AG04450 (cell line): Measurements from ENCODE around the gene ITGB8. TPM values are rescaled to one million over a fixed set of nuclear protein-coding genes. Genes with fewer than 3 reads are reported as not detected.

Experiments
- CTCF ChIA-PET: fragments of 300-600, 350-600 bp; formaldehyde crosslinking; extraction: SDS; loops from one replicate; lab custom pipeline; 2022; ENCODE audit warnings: antibody characterized with exemption, inconsistent platforms; lab: Charles Lee
- POLR2A ChIA-PET: fragments of 350-600 bp; formaldehyde crosslinking; extraction: SDS; loops from one replicate; lab custom pipeline; 2021; ENCODE audit warnings: antibody characterized with exemption, inconsistent platforms; lab: Yijun Ruan, JAX
- DNase-seq: peaks from one replicate; pipeline ENCODE4 v3.0.0-alpha.2; 2011; ENCODE audit warnings: low read depth, low spot score
- H3K27ac ChIP-seq: one replicate; pipeline ENCODE4 v1.5.1; 2012; ENCODE audit warnings: low read depth, low read length, control low read depth
- H3K27me3 ChIP-seq: one replicate; pipeline ENCODE4 v1.6.0; 2012; ENCODE audit warnings: low read length; ENCODE audit not compliant: control insufficient read depth, insufficient read depth
- H3K4me3 ChIP-seq: 2 replicates; pipeline ENCODE4 v1.5.1; 2011; ENCODE audit warnings: mild to moderate bottlenecking, low read depth, low read length, control low read depth
- H3K9me3 ChIP-seq: 2 replicates; pipeline ENCODE4 v1.5.1; 2012; ENCODE audit warnings: low read length; ENCODE audit not compliant: control insufficient read depth, insufficient read depth
- CTCF ChIP-seq: IDR thresholded peaks from 2 replicates; pipeline ENCODE4 v1.5.1; 2011; ENCODE audit warnings: low read depth, low read length, control low read depth, inconsistent platforms
- polyA plus RNA-seq: library from polyadenylated mRNA; depleted of rRNA; stranded (reverse); fragments of >200 nt; gene quantifications from 2 replicates; pipeline ENCODE4 v1.2.3, GENCODE V29; 2011

The ITGB8 gene
- polyA plus RNA-seq, 1 experiment = 12.3 TPM

DNA sequence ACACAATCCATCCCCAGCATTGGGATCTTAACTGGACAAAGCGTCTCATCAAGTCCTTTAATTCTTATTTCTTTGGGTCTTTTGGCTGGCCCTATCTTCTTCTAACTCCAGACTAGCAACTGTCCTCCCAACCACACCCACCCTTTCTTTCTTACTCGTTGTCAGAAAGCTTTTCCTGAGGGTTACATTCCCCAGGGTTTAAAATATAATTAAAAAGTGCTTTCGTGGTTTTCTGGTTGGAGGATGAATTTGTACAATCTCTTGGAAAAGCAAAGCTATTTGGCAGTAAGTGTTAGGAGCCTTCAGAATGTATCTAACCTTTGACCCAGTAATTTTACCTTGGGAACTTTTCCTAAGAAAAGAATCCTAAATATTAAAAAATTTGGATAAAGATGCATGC, 10.4 kb upstream of the ITGB8 start:
- no peak for DNase-seq

GRCh38 chr7:20320786-20321185, 9.9 kb upstream of the ITGB8 start:
- Histone ChIP-seq H3K4me3 (no peak overlapping the region), H3K27ac (no peak overlapping the region), H3K9me3 (no peaks in the 10 kb centered on the region), H3K27me3 (no peaks in the 10 kb centered on the region)
- DNase-seq = no peak
- ChIA-PET CTCF (interaction anchor here (0.9 kb wide), 1 partner anchor 338 kb away, joined by 3 read pairs; no protein-coding TSS in a partner anchor), POLR2A (no interaction called here)
- TF ChIP-seq CTCF = no peak

More for the DNA sequence above, 10.4 kb upstream of the ITGB8 start:
- no peak overlapping the region for H3K27ac ChIP-seq
- POLR2A ChIA-PET = no interaction called here
- no peak for TF ChIP-seq CTCF
- H3K9me3 ChIP-seq = no peaks in the 10 kb centered on the region
- H3K4me3 ChIP-seq = no peak overlapping the region
- no peaks in the 10 kb centered on the region for H3K27me3 ChIP-seq
- CTCF ChIA-PET = interaction anchor here (0.9 to 1.6 kb wide), 3 partner anchors 147 to 338 kb away, joined by 3 read pairs; no protein-coding TSS in a partner anchor

GRCh38 chr7:20323595-20323994, 7.1 kb upstream of the ITGB8 start:
- Histone ChIP-seq H3K4me3 (no peak overlapping the region), H3K27me3 (no peaks in the 10 kb centered on the region), H3K27ac (no peak overlapping the region), H3K9me3 (no peaks in the 10 kb centered on the region)
- ChIA-PET CTCF (interaction anchor here (0.6 to 1.7 kb wide), 3 partner anchors 151 to 569 kb away, joined by 3 to 6 read pairs (median 3); no protein-coding TSS in a partner anchor), POLR2A (interaction anchor here (1.2 to 1.4 kb wide), 4 partner anchors 13 to 104 kb away, joined by 3 to 7 read pairs (median 4); no protein-coding TSS in a partner anchor)
- DNase-seq = peak; percentile 67
- TF ChIP-seq CTCF = no peak

- Histone ChIP-seq H3K9me3 (no peaks in the 10 kb centered on the region; the same call in 1 of the 2 replicates), H3K27me3 (no peaks in the 10 kb centered on the region), H3K27ac (no peak overlapping the region), H3K4me3 (no peak overlapping the region)
- DNase-seq = no peak
- CTCF ChIA-PET = interaction anchor here (0.5 to 1.5 kb wide), 6 partner anchors 10 to 1757 kb away, joined by 3 to 6 read pairs (median 4); no protein-coding TSS in a partner anchor
- no peak for TF ChIP-seq CTCF
- POLR2A ChIA-PET = interaction anchor here (0.8 kb wide), 1 partner anchor 26 kb away, joined by 3 read pairs; no protein-coding TSS in a partner anchor
These were observed 4.4 kb upstream of the ITGB8 start for GRCh38 chr7:20326342-20326741.

DNA sequence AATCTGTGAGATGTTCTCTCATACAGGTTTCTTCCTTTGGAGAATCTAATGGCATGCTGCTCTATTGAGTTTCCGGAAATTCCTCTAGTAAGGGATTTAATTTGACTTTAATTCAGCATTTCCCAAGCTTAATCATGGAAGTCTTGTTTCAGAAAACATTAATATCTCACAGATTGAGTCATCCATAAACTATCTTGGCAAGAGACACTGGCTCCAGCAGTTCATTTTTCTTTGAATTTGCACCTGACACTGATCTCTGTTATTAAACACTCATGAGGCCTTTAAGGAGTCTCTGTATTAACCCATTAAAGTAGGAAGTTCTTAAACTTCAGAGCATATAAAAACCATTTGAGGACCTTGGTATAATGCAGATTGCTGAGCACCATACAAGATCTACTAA, 3.6 kb upstream of the ITGB8 start:
- no peaks in the 10 kb centered on the region; the same call in 1 of the 2 replicates for H3K9me3 ChIP-seq
- DNase-seq = no peak
- CTCF ChIA-PET = interaction anchor here (0.7 to 1.5 kb wide), 6 partner anchors 10 to 1684 kb away, joined by 3 to 6 read pairs (median 4); no protein-coding TSS in a partner anchor
- TF ChIP-seq CTCF = no peak
- POLR2A ChIA-PET = interaction anchor here (0.6 to 0.8 kb wide), 2 partner anchors 27 to 455 kb away, joined by 3 read pairs; no protein-coding TSS in a partner anchor
- no peaks in the 10 kb centered on the region for H3K27me3 ChIP-seq
- H3K27ac ChIP-seq = no peak overlapping the region
- no peak overlapping the region for H3K4me3 ChIP-seq
